Ovary (tissue), 9 donors: ENCODE measurements around the gene CALCOCO2. TPM values are rescaled to one million over a fixed set of nuclear protein-coding genes. Genes with fewer than 3 reads are reported as not detected.
"Not testable (repeated sequence)": the region's sequence is repeated elsewhere in the genome, so short reads cannot be mapped to it uniquely, and the experiment has no call there.

Experiments used
- DNase-seq, 5 donors: peaks; one replicate each; pipeline ENCODE4 v3.0.0-alpha.2; 2019 to 2020
- H3K27ac ChIP-seq, 2 donors: fragments of 200-600 bp; one replicate each; pipeline versions ENCODE4 v1.5.1 to v1.8.0; 2019 to 2022
- H3K27me3 ChIP-seq: fragments of 200-600 bp; one replicate; pipeline ENCODE4 v1.8.0; 2022
- H3K36me3 ChIP-seq: fragments of 200-600 bp; sonication (generic); one replicate; pipeline ENCODE4 v1.5.1; 2019
- H3K4me1 ChIP-seq: one replicate; pipeline ENCODE4 v1.8.1; 2013; ENCODE audit warnings: mild to moderate bottlenecking, moderate library complexity; ENCODE audit not compliant: insufficient read depth
- H3K4me3 ChIP-seq: fragments of 200-600 bp; sonication (generic); one replicate; pipeline ENCODE4 v1.5.1; 2017
- H3K9me3 ChIP-seq, 2 donors: fragments of 200-600 bp in 1 of 2; sonication (generic) in 1 of 2; one replicate each; pipeline versions ENCODE4 v1.5.1 to v1.8.1; 2013 to 2019; ENCODE audit warnings: mild to moderate bottlenecking in 1 of 2, moderate library complexity in 1 of 2
- EP300 ChIP-seq: sonication (generic); formaldehyde crosslinking; IDR thresholded peaks from one replicate; pipeline ENCODE4 v1.6.1; 2017; ENCODE audit warnings: antibody characterized with exemption
- POLR2A ChIP-seq: fragments of 450-650 bp; IDR thresholded peaks from one replicate; pipeline ENCODE4 v1.6.1; 2017; ENCODE audit warnings: antibody characterized with exemption, mild to moderate bottlenecking, moderate library complexity
- WGBS, 3 donors: extraction: QIAGEN DNeasy Blood & Tissue Kit in 1 of 3; methylation state at CpG; one replicate each; pipeline versions ENCODE4 v1.1.5 to v1.1.7; 2013 to 2017; 5-methylcytosine and 5-hydroxymethylcytosine counted together
- intact Hi-C, 4 donors: fragments of 100-400 bp; cut with DNase I; formaldehyde crosslinking; loops; one replicate each; pipeline versions ENCODE4 v1.11.0 to v1.15.1; 2022 to 2023
- polyA plus RNA-seq, 2 donors: library from polyadenylated mRNA; stranded (reverse); fragments of 200-250 nt in 1 of 2; fragments of 350-450 nt in 1 of 2; fragmentation: Illumina TruSeq in 1 of 2; extraction: RNeasy Lipid Tissue Mini Kit (QIAGEN cat#74804) in 1 of 2; gene quantifications; one replicate each; pipeline ENCODE4 v1.2.3, GENCODE V29; 2013 to 2014
- total RNA-seq, 7 donors: library from RNA; depleted of rRNA in 2 of 7; stranded (reverse); fragments of >200 nt in 2 of 7; fragmentation: NEBNext Ultra II Directional in 3 of 7; extraction: Animal tissue kit (Norgen Biotek cat#: 25700) in 3 of 7; gene quantifications; one replicate each; pipeline versions ENCODE4 v1.1.0 to v1.2.4, GENCODE V29; 2016 to 2023
- TF ChIP-seq, protein P1 (sequence below), 3 donors: fragments of 450-650 bp in 2 of 3; fragments of 200-600 bp in 1 of 3; IDR thresholded peaks; one replicate each; pipeline versions ENCODE4 v1.5.1 to v1.8.0; 2016 to 2022; ENCODE audit warnings: antibody characterized with exemption in 3 of 3, mild to moderate bottlenecking in 1 of 3
- donor health status: DM: no; HTN: no; CAD: no; lungs with moderate emphysema.
- donor health status: DM: no; HTN: no; CAD: no.
- donor health status: Bipolar disorder and iron deficiency.
- donor health status: DM: yes; HTN: yes; CAD: no.
- donor health status: DM: no; HTN: no; CAD: no.
- donor health status: DM: yes; HTN: yes; CAD: no.

Gene CALCOCO2
- total and polyA plus RNA-seq, 9 donors, result 72.1 to 239 (median 159) TPM

DNA sequence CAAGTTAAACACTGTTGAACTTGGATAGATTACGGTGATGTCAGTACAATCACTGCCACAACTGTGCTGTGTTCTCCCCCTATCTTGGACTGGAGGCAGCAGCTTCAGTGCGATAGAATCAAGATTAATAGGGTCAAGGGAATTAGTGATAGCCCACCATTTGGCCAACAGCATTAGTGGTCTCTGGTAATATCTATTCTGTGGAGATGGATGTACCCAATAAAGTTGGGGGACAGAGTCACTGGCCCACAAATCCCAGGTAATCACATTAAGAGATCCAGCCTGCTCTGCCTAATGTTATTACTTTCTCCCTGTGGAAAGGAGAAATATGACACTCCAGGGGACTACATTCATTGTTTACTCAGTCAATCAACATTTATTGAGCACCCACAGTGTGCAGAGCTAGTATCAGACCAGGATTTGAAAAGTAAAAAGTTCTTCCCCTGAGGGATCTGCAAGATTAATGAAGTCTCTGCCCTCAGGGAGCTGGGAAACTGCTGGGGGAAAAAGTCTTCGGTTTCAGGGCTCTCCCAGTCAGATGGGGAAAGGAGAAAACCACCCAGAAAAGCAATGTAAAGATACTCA, 38.2 kb downstream of the CALCOCO2 start:
- intact Hi-C loops, result no loop called here
- WGBS, 3 donors, result 55 to 62% (median 58%) methylated on average over 3 of the region's 3 CpGs

DNA sequence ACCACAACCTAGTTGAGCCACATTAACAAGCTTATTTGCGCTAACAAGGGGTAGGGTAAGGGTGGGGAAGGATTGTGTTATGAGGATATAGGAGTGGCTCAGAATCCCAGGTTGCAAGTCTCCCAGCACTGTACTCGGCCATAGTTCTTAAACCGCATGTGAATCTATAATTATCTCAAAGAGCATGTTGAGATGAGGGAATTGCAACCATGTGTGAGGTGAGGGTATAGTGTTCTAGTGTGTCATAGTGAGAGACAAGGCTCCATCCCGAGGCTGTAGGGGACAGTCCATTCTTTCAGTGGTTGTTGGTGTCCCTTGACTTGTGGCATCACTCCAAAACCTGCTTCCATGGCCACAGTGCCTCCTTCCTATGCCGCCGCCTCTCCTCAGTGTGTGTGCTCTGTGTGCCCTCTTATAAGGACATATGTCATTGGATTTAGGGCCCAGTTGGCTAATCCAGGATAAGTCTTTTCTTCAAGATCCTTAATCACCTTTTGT, 39.0 kb downstream of the CALCOCO2 start:
- 81 to 85% (median 82%) methylated on average over 6 of the region's 6 CpGs for WGBS, 3 donors
- TF ChIP-seq EP300 (no peak), POLR2A (no peak)
- TF ChIP-seq, protein P1, sequence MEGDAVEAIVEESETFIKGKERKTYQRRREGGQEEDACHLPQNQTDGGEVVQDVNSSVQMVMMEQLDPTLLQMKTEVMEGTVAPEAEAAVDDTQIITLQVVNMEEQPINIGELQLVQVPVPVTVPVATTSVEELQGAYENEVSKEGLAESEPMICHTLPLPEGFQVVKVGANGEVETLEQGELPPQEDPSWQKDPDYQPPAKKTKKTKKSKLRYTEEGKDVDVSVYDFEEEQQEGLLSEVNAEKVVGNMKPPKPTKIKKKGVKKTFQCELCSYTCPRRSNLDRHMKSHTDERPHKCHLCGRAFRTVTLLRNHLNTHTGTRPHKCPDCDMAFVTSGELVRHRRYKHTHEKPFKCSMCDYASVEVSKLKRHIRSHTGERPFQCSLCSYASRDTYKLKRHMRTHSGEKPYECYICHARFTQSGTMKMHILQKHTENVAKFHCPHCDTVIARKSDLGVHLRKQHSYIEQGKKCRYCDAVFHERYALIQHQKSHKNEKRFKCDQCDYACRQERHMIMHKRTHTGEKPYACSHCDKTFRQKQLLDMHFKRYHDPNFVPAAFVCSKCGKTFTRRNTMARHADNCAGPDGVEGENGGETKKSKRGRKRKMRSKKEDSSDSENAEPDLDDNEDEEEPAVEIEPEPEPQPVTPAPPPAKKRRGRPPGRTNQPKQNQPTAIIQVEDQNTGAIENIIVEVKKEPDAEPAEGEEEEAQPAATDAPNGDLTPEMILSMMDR (IDR thresholded peaks at IDR 0.05), result no peak
- no peak for DNase-seq
- no peaks in the 10 kb centered on the region for H3K9me3 ChIP-seq
- no peaks in the 10 kb centered on the region for H3K36me3 ChIP-seq
- intact Hi-C loops, result loop anchor here in 1 of 4 donors (10.0 kb wide), 1 partner anchor 145 kb away; the partner anchor contains the start of genes HOXB13, PRAC1 and PRAC2
- H3K4me3 ChIP-seq, result no peak overlapping the region
- peaks cover 16% of the 10 kb centered on the region for H3K4me1 ChIP-seq
- H3K27me3 ChIP-seq, result no peaks in the 10 kb centered on the region
- no peak overlapping the region for H3K27ac ChIP-seq

More for the DNA sequence above, 38.2 kb downstream of the CALCOCO2 start:
- no peaks in the 10 kb centered on the region for H3K9me3 ChIP-seq
- no peaks in the 10 kb centered on the region for H3K36me3 ChIP-seq
- TF ChIP-seq EP300 (no peak), POLR2A (no peak)
- TF ChIP-seq, protein P1 (IDR thresholded peaks at IDR 0.05), result no peak
- H3K4me3 ChIP-seq, result no peak overlapping the region
- H3K27ac ChIP-seq, result no peak overlapping the region
- DNase-seq, result no peak
- H3K27me3 ChIP-seq, result no peaks in the 10 kb centered on the region
- peaks cover 16% of the 10 kb centered on the region for H3K4me1 ChIP-seq

DNA sequence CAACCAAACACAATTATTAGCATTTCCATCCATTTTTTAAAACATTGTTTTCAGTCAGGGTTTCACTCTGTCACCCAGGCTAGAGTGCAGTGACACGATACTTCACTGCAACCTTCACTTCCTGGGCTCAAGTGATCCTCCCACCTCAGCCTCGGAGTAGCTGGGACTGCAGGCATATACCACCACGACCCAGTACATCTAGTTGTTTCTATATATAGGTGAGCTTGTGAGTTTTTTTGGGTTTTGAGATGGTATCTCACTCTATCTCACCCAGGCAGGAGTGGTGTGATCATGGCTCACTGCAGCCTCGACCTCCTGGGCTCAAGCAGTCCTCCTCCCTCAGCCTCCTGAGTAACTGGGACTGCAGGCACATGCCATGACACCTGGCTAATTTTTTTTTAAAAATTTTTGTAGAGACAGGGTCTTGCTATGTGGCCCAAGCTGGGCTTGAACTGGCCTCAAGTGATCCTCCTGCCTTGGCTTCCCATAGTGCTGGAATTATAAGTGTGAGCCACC, 40.3 kb downstream of the CALCOCO2 start:
- no peaks in the 10 kb centered on the region for H3K27me3 ChIP-seq
- H3K36me3 ChIP-seq, result no peaks in the 10 kb centered on the region
- no peak overlapping the region for H3K27ac ChIP-seq
- peaks cover 16% of the 10 kb centered on the region for H3K4me1 ChIP-seq
- no peak for DNase-seq
- no peak overlapping the region for H3K4me3 ChIP-seq
- no peaks in the 10 kb centered on the region for H3K9me3 ChIP-seq
- TF ChIP-seq, protein P1 (IDR thresholded peaks at IDR 0.05), result no peak
- intact Hi-C loops, result loop anchor here in 1 of 4 donors (10.0 kb wide), 1 partner anchor 146 kb away; the partner anchor contains the start of genes HOXB13, PRAC1 and PRAC2
- WGBS, 3 donors, result 55 to 80% (median 62%) methylated on average over 4 of the region's 4 CpGs

DNA sequence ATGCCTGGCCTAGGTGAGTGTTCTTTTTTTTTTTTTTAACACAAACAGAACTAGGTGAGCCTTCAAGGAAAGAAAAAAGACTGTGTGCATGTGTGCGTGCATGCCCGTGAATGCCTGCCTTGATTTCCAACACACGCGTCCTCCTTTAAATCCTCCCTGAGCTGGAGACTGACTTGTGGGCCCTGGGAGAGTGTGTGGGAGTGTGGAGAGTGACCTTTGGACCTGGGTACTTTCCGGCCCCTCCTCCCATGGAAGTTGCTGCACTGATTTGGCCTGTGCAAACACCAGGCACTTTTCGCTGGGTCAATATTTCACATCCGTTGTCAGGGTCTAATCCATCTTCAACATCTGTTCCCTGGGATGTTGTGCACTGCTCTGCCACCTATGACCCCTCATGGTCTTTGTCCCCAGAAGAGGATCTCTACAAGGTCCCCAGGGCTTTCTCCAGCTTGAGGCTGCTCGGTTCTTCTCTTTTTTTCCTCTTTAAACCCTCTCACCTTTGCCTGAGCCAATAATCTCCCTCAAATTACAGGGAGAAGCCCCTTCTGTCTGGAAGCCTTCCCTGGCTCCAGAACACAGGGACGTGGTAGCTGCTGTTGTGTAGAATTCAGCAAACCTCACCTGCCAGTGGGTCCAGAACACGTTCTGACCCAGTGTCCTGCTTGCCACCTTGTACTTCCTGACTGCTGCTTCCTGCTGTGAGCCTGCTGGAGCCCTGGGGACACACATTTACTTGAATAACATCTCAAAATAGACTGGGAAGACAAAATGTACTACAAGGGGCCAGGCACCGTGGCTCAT, 40.9 kb downstream of the CALCOCO2 start:
- intact Hi-C loops, result loop anchor here in 1 of 4 donors (10.0 kb wide), 1 partner anchor 147 kb away; the partner anchor contains the start of genes HOXB13, PRAC1 and PRAC2
- H3K4me3 ChIP-seq, result no peak overlapping the region
- H3K4me1 ChIP-seq, result peaks cover 16% of the 10 kb centered on the region
- no peaks in the 10 kb centered on the region for H3K9me3 ChIP-seq
- TF ChIP-seq EP300, result no peak
- TF ChIP-seq, protein P1 (IDR thresholded peaks at IDR 0.05), result no peak
- TF ChIP-seq POLR2A, result no peak
- no peaks in the 10 kb centered on the region for H3K27me3 ChIP-seq
- peak overlapping the region in 1 of 2 donors; percentile 44 for H3K27ac ChIP-seq
- peak in 4 of 5 donors; percentile 32 to 60 (median 42) for DNase-seq
- WGBS, 3 donors, result 25 to 34% (median 26%) methylated on average over 11 of the region's 11 CpGs
- H3K36me3 ChIP-seq, result no peaks in the 10 kb centered on the region

DNA sequence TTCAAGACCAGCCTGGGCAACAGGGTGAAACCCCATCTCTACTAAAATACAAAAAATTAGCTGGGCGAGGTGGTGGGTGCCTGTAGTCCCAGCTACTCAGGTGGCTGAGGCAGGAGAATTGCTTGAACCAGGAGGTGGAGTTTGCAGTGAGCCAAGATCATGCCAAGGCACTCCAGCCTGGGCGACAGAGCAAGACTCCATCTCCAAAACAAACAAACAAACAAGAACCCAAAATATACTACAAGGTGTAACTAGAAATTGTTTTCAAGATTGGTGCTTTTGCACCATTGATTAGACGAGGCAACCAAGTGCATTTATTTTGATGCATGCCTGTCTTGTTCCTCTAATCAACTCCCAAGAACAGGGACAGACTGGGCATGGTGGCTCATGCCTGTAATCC, 41.6 kb downstream of the CALCOCO2 start:
- WGBS, 3 donors, result 76 to 91% (median 83%) methylated on average over 3 of the region's 3 CpGs
- intact Hi-C loops, result loop anchor here in 1 of 4 donors (10.0 kb wide), 1 partner anchor 148 kb away; the partner anchor contains the start of genes HOXB13, PRAC1 and PRAC2
- H3K36me3 ChIP-seq, H3K9me3 ChIP-seq, H3K27me3 ChIP-seq, H3K4me3 ChIP-seq, DNase-seq, H3K27ac ChIP-seq: not testable (repeated sequence)
- peaks cover 16% of the 10 kb centered on the region for H3K4me1 ChIP-seq
